Cardiac muscle cell (in vitro differentiated cells and primary cell): ENCODE results near the gene KCNIP1. TPM values are rescaled to one million over a fixed set of nuclear protein-coding genes. Genes with fewer than 3 reads are reported as not detected.

Source experiments
- DNase-seq, 2 donors: peaks; one replicate each; pipeline versions ENCODE4 v3.0.0 to v3.0.0-alpha.2; 2010 to 2017; ENCODE audit warnings: low read depth in 1 of 2, low spot score in 1 of 2
- H3K27ac ChIP-seq: fragments of 200-600 bp; sonication (generic); 2 replicates; pipeline ENCODE4 v1.5.1; 2016
- H3K27me3 ChIP-seq: fragments of 200-600 bp; sonication (generic); 2 replicates; pipeline ENCODE4 v1.6.0; 2016; ENCODE audit warnings: control low read depth
- H3K36me3 ChIP-seq: fragments of 200-600 bp; sonication (generic); 2 replicates; pipeline ENCODE4 v1.5.1; 2016; ENCODE audit warnings: control low read depth
- H3K4me1 ChIP-seq: fragments of 200-600 bp; sonication (generic); 2 replicates; pipeline ENCODE4 v1.8.1; 2017; ENCODE audit warnings: low read depth, mild to moderate bottlenecking, mixed run types
- H3K4me3 ChIP-seq: fragments of 200-600 bp; sonication (generic); 2 replicates; pipeline ENCODE4 v1.5.1; 2016; ENCODE audit warnings: mild to moderate bottlenecking
- H3K9me3 ChIP-seq: fragments of 200-600 bp; sonication (generic); 2 replicates; pipeline ENCODE4 v1.5.1; 2017; ENCODE audit warnings: low read depth, mild to moderate bottlenecking, control low read depth
- CTCF ChIP-seq: IDR thresholded peaks from 2 replicates; pipeline ENCODE4 v1.5.1; 2012; ENCODE audit warnings: low read depth, mild to moderate bottlenecking, low read length
- polyA plus RNA-seq: library from polyadenylated mRNA; unstranded; fragments of >200 nt; fragmentation: Nextera tagmentation; extraction: Ambion mirVana; gene quantifications from 2 replicates; pipeline ENCODE4 v1.2.1, GENCODE V29; 2016
- total RNA-seq: library from RNA; depleted of rRNA; stranded (reverse); fragments of >200 nt; gene quantifications from 2 replicates; pipeline ENCODE4 v1.2.3, GENCODE V29; 2016

The KCNIP1 gene
- total and polyA plus RNA-seq, 2 experiments from 2014 or later, result 0.09 TPM; not detected in 1

GRCh38 chr5:170597109-170597751 is 93.4 kb downstream of the KCNIP1 start:
- Histone ChIP-seq H3K27me3 (peaks cover 38% of the 10 kb centered on the region), H3K9me3 (no peaks in the 10 kb centered on the region), H3K27ac (no peak overlapping the region), H3K36me3 (no peaks in the 10 kb centered on the region), H3K4me1 (peaks cover 8% of the 10 kb centered on the region), H3K4me3 (no peak overlapping the region)
- no peak for TF ChIP-seq CTCF
- peak in 1 of 2 donors; percentile 18 for DNase-seq

- peaks cover 38% of the 10 kb centered on the region for H3K27me3 ChIP-seq
- H3K36me3 ChIP-seq, result no peaks in the 10 kb centered on the region
- H3K9me3 ChIP-seq, result no peaks in the 10 kb centered on the region
- peaks cover 8% of the 10 kb centered on the region for H3K4me1 ChIP-seq
- no peak overlapping the region for H3K4me3 ChIP-seq
- no peak for TF ChIP-seq CTCF
- peak in 1 of 2 donors; percentile 35 for DNase-seq
- no peak overlapping the region for H3K27ac ChIP-seq
Measured at GRCh38 chr5:170597872-170598271, 94.1 kb downstream of the KCNIP1 start.

GRCh38 chr5:170599756-170600155 is 95.9 kb downstream of the KCNIP1 start:
- peaks cover 8% of the 10 kb centered on the region for H3K4me1 ChIP-seq
- peaks cover 38% of the 10 kb centered on the region for H3K27me3 ChIP-seq
- H3K27ac ChIP-seq, result no peak overlapping the region
- no peaks in the 10 kb centered on the region for H3K36me3 ChIP-seq
- no peak overlapping the region for H3K4me3 ChIP-seq
- DNase-seq, result no peak
- TF ChIP-seq CTCF, result no peak
- H3K9me3 ChIP-seq, result no peaks in the 10 kb centered on the region

- DNase-seq, result no peak
- Histone ChIP-seq H3K36me3 (no peaks in the 10 kb centered on the region), H3K4me1 (peaks cover 8% of the 10 kb centered on the region), H3K4me3 (no peak overlapping the region), H3K27ac (no peak overlapping the region), H3K27me3 (peaks cover 34% of the 10 kb centered on the region), H3K9me3 (no peaks in the 10 kb centered on the region)
- TF ChIP-seq CTCF, result no peak
Measured at GRCh38 chr5:170601619-170602018, 97.8 kb downstream of the KCNIP1 start.

GRCh38 chr5:170603109-170603508 is 99.3 kb downstream of the KCNIP1 start:
- Histone ChIP-seq H3K36me3 (no peaks in the 10 kb centered on the region), H3K27ac (no peak overlapping the region), H3K9me3 (no peaks in the 10 kb centered on the region), H3K4me1 (peaks cover 4% of the 10 kb centered on the region), H3K4me3 (no peak overlapping the region), H3K27me3 (peaks cover 34% of the 10 kb centered on the region)
- DNase-seq, result no peak
- no peak for TF ChIP-seq CTCF
